NCI-H1092 (cell line): ENCODE measurements around the gene GPR139.
A peak's percentile ranks its signal among the peaks of the same experiment; 100 is the strongest.

Source experiments
- DNase-seq: peaks from one replicate; lab custom pipeline; 2025; lab: John Stamatoyannopoulos, UW

Gene GPR139

DNA sequence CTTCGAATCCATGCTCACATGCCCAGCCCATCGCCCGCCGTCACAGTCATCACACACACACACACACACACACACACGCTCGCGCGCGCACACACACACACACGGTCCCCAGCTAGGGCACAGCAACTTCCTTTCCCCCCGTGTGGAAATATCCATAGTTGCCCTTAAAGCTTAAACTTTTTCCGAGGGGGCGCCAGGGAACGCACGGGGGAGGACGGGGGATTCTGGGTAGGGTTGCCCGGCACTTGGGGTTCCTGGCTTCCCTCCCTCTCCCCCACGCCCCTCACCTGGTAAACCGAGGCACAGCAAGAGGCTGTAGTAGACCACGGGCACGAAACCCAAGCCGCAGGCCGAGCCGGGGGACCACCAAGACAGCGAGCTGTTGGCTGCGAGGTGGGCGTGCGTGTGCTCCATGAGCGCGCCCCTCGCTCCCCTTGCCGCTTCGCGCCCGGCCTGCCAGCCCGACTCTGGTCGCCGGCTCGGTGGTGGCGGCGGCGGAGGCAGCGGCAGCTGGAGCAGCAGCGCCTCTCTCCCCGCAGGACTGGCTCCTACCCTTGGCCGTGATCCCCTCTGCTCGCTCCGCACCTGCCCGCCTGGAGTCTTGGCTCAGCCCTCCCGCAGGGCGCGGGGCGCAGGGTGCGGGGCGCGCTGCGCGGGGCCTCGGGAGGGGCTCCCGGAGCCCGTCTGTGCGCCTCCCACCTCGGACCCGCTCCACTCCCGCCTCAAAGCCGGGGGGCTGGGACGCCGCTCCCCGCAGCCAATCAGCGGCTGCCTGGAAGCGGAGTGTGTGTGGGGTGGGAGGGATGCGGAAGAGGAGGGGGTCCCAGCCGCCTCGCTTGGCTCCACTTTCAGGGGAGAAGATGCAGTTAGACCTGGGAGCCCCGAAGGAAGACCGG is at the start of gene GPR139:
GPR139 (minus strand) TSS at position 688 of the 896 bp plus-strand sequence; CDS start at position 414, 274 bp downstream.
- peak; percentile 32 for DNase-seq

DNA sequence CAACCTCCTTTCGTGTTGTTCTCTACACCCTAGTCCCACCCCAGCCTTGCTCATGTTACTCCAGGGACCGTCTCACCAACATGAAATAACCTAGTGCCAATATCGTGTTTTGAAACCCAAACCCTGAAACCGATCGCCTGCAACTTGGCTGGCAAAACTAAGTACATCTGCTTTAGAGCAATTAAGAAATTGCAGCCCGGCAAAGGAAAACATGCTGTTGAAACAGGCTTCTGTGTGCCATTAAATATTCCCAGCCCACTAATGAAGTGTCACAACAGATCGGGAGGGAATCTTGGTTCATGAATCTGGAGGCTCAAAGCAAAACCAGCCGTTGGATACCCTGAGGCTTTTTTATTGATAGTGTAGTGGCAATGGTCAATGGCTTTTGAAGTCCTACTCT is 48.3 kb upstream of the GPR139 start:
- peak; percentile 13 for DNase-seq

DNA sequence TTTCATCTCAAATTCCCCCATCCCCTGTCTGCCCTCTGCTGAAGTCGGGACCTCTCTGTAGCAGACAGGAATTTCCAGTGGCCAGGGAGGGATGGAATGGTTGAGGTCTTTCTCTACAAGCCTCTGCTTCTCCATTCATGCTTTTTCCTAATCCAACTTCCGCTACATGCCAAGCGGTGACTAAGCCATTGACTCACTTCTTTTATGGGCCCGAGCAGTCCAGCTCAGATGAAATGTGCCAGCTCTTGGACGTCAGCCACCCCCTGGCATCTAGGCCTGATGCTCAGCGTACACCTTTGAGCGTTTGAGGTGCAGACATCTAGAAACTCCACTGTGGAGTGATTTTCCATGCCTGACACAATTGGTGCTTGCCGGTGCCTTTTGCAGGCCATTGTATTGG is 40.7 kb upstream of the GPR139 start:
- DNase-seq: peak; percentile 33

DNA sequence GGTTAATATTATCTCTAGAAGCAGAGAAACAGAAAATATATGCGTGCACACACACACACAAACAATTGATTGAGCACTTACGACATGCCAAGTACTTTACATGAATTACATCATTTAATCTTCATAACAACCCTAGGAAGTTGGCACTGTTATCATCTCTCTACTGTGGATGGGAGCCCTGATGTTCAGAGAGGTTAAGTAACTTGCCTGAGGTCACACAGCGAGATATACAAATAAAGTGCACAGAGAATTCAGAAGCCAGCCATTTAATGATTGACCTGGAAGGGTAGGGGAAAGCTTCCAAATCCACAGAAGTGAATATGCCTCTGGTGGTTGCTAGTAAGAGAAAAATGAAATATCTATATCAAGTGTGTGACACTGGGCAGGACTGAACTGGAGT is 37.5 kb upstream of the GPR139 start:
- DNase-seq: no peak

DNA sequence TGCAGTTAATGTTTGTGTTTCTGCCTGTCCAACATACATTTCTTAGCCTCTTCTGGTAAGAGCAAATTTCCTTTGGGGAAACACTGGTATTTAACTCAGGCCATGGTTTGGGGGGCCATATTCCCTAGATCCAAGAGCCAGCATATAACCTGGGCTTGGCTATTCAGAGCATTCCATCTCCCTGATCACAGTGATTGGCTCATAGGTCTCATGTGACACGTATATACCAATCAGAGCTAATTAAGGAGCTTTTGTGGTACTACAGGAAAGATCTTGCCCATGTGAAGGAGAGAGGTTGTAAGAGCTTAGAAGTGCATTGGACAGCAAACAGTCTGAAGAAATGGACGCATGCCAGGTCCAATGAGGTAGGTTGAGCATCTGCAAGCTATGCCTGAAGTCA is 33.4 kb upstream of the GPR139 start:
- DNase-seq: no peak

DNA sequence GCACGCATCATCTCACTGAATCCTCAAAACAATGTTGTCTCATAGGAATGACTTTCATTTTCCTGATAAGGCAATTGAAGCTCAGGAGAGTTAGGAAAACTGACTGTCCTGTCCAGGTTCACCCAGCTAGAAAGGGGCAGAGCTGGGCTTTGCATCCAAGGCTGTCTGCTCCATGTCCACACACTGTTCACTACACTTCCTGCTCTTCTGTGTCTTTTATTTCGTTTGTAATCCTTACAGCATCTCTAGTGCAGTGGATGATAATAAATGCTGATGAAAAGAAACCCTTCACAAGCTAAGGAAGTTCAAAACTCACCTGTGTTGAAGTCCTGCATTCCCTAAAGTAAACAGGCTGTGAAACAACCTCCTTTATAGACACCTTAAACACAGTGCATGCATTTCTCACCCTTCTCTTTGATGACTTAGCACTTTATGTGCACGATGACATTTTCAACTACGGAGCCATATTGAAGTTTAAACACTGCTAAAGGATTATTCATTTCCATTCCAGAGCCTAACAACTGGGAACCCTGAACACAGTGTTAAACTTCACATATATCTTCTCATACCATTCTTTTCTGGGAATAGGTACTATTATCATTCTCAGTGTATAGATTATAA is 31.0 kb upstream of the GPR139 start:
- no peak for DNase-seq

DNA sequence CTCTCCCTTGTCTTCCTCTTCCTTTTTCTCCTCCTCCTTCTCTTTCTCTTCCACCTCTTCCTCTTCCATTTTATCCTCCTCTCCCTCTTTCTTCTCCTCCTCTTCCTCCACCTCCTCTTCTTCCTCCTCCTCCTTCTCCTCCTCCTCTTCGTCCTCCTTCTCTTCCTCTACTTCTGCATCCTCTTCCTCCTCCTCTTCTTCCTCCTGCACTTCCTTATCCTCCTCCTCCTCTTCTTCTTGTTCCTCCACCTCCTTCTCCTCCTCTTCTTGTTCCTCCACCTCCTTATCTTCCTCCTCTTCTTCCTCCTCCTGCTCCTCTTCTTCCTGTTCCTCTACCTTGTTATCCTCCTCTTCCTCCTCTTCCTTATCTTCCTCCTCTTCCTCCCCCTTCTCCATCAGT is 28.8 kb upstream of the GPR139 start:
- DNase-seq: no peak

DNA sequence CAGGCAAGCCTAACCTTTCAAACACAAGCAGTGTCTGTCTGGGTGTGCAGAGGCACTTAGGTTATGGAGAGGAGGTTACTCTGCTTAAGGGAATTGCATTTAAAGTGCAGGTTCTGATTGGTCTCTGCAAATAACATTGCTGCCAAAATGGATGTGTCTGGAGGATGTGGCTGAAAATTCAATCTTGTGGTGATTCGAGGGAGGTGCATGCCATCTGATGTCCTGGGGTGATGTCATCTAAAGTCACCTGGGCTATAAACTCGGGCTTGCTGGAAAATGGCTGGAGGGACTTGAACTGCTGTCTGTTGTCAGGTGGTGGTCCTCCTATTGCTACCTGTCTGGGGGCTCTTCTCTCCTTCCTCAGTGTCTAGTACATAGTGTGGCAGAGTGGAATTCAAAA is 28.3 kb upstream of the GPR139 start:
- DNase-seq: no peak

DNA sequence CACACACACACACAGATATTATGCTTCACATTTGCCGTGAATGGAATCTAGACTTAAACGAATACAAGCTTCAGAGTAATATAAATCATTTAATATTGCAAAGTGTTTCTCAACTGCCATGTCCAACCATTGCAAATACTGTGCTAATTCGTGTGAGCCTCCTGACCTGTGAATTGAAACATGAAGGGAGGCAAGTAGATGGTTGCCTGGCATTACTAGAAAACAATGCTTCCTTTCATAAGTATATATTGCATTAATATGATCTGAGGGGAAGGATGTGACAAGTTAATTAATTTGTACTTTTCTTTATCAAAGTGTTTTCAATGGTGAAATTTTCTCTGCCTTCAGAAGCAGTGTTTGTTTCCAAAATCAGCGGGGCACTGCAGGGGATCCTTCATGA is 25.7 kb upstream of the GPR139 start:
- no peak for DNase-seq

DNA sequence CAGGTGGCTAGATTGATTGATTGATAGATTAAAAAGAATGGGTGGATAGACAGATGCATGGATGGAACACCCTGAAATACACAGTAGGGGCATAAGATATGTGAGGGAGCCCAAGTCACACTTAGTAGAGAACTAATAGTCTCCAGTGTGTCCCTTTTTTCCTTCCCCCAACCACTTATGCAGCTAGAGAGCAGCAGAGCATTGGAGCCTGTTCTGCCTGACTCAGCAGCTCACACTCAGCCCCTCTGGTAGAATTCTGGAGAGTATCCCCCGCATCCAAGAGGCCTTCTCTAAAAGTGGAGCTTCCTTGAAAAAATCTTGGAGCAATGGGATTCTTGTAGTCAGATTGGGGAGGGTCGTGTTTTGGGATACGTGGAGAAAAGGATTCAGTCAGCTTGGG is 20.5 kb upstream of the GPR139 start:
- no peak for DNase-seq

DNA sequence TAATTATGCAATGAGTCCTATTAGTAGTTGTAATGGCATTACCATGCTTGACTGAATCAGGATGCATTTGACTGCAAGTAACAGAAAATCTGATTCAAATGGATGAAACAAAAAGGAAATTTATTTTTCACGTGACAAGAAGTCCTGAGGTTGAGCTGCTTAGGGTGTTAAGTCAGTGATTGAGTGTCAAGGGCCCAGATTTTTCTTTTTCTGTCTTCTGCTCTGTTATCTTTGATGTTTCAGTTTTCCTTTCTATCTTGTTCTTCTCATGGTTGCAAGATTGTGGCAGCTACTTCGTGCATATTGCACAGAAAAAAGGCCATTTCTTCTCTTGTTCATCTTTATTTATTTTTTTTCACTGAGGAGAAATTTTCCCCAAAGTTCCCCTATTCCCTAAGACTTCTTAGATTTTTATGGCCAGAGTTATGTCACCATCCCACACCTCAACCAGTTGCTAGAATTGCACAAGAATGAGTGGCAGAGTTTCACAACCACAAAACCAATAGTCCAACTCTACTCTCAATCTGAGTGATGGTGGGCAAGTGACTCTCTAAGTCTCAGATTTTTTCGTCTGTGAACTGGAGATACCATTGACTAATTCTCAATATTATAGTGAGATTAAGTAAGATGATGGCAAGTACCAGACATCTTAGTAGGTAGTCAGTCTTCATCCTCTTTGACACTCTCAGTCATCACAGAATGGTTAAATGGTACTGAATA is 15.7 kb upstream of the GPR139 start:
- DNase-seq: no peak

DNA sequence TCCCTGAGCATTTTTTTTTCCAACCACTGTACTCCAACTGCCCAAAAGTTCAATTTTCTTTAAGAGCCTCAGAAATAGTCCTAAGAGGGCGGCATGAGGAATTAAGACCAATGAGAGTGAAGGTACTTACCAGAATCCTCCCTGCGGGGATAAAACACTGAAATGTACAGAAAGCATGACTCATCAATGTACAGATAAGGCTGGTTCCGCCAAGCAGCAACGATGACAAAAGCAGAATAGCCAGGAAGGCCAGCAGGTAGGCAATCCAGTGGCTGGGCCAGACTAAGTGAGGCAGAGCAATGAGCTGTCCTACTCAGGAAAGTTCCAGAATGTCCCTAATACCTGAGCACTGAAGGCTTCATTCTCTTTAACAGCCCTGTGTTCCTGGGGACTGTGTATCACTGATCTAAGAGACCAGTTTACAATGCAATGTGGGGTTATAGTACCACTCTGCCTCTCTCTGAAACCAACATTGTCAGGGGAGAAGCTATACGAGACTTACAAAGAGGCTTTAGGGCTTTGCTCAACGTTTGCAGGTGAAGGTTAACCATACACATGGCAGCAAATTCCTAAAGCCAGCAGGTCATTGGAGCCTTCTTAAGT is 11.0 kb upstream of the GPR139 start:
- no peak for DNase-seq

DNA sequence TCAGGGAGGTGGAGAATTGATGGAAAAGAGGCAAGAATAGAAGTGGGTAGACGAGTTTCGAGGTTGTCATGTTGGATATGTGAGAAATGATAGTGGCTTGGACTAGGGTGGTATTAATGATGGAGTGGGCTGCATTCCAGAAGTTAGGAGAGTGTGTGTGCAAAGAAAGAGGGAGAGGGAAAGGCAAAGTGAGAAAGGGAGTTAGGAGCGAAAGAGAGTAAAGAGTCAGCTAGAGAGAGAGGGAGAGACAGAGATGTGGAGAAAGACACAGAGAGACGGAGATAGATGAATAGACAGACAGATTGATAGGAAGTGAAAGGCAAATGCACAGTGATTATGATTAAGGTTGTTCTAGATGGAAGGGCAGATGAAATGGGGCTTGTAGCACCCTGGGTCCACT is 5.4 kb upstream of the GPR139 start:
- no peak for DNase-seq

DNA sequence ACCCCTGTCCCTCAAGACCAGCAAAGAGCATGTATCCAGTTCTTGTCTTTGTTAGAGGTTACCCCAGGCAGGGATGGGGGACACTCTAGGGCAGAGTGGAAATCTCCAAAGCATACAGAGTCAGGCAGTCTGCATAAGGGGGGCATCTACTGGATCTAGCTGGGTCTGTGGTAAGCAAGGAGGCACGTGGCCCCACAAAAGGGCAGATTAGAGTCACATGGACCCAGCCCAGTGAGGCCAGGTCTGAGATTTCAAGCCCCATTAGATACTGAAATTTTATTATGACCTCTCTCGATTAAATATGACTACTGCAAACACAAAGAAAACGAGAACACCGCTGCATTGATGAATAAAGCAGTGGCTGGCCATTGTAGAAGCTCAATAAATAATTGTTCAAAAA is 1.6 kb upstream of the GPR139 start:
- DNase-seq: no peak

DNA sequence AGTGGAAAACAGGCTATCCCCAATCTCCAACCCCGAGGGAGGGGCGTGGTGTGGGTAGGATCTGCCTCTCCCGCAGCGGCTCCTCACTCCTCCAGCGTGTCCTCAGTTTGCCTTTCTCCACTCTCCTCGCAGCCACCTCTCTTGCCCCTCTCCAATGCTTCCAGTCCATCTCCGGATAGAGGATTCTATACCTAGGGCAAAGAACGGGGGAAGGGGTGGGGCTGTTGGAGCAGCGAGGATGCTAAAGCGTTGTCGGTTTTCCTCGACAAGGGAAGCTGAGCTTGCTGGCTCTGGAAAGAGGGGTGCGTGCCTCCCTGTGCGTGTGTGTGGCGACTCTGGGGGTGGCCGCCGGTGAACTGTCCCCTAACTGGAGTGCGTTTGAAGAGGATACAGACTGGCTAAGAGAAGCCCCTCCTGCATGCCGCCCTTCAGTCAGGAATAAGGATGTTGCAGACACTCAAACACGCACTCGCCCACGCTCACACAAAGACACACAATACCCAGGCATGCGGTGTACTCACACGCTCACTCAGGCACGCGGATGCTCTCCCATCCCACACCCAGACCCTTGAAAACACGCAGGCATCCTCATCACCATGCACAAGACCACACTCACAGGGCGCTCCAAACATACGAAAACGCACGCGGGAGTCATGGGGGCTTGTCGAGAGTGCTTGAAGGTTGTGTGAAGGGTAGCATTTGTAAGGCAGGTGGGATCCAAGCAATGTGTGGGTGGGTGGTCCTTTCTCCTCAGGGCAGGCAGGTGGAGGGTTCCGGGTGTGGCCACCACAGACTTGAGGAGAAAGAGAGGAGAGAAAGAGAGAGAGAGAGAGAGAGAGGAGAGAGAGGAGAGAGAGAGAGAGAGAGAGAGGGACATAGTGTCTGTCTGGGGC is 655 bp upstream of the GPR139 start:
- DNase-seq: no peak

DNA sequence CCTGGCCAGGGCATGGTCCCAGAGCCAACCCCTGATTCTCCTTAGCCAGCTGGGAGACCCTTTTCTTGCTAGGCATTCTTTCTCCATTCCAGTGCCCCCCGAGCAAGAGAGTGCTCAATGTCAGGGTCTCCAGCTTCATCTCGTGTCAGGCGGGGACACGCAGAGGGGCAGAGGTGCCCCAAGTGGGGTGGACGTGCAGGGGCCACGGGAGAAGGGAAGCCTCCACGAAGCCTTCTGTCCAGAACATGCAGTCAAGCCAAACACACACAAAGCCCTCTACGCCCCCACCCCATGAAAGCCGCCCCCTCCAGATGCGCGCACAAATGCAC is 852 bp downstream of the GPR139 start:
- no peak for DNase-seq

DNA sequence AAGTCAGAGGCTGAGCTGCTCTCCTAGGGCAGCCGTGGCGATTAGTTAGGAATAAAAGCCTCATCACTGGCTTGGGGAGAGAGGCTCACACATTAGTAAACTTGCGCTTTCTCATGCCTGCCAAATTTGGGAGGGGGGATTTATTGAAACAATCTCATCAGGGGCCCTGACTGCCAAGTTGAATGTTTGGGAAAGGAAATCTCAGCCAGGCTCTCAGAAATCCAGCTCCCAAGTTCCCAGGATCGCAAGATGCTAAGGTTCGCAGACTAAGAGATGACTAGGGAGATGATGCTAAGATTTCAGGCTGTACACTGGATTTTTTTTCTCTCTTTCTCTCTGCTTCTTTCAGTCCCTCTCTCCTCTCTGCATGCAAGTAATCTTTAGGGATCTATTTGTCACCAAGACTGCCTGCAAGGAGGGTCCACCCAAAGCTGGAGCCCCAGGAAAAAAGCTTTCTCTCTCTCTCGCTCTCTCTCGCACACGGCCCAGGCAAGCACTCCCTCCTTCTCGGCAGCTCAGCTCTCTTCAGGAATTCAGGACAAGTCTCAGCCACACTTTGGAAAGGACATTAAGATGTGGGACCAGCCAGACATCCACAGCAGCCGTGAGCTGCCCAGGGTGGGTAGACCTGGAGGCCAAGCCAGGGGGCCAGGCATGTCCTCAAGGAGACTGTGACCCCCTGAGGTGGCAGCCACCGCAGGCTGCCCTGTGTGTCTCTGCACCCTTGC is 1.4 kb downstream of the GPR139 start:
- DNase-seq: no peak

DNA sequence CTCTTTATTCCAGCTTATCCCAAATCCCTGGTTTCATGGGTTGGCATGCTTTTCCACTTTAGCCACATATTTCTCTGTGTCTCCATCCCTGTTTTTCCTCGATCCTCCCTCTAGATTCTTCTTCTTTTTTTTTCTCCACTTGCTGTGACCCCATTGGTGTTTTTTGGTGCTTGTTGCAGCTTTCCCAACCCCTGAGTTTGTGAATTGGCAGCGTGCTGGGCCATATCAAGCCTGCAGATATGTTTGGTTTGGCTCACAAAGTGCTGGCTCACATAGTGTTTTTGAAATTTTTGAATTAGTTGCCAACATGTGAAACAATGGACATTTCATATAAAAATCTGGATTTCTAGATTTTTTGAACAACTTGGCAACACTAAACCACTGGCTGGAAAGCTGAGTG is 8.8 kb downstream of the GPR139 start:
- no peak for DNase-seq

DNA sequence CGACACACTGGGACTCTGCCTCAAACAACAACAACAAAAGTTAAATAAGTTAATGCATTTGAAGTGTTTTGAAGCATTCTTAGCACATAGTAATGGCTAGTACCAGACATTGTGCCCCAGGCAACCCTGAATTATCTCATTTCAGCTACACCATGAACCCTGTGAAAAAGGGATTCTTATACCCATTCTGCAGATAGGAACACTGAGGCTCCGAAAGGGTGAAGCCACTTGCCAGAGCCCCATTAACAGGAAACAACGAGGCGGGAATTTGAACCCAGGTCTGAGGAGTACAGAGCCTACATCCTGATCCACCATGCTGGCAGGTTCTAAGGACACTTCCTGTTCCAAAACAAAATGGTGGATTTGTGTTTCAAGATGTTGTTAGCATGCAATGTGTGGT is 9.2 kb downstream of the GPR139 start:
- no peak for DNase-seq

DNA sequence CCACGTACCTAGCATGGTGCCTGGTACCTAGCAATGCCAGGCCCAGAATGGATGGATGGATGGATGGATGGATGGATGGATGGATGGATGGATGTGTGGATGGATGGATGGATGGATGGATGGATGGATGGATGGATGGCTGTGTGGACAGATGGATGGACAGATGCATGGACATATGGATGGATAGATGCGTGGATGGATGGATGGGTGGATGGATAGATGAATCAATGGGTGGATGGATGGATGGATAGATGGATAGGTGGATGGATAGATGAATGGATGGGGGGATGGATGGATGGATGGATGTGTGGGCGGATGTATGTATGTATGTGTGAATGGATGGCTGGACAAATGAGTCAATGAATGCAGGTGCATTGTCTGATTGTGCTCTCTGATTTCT is 12.6 kb downstream of the GPR139 start:
- DNase-seq: no peak

DNA sequence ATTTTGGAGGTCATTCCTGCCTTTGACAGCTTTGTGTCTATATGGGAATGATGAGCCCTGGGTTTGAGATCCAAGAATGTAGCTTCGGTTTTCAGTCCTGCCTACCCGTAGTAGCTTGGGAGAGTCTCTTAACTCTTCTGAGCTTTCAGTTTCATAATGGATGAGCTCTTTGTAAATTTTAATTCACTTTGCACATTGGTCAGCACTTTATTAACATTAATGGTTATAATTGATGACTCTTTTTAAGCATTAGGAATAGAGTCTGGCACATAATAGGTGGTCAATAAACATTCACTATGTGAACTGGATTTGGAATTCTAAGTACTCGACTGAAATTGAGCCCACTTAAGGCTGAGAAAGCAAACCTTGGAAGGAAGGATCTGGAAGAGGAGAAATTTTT is 17.3 kb downstream of the GPR139 start:
- DNase-seq: no peak
